NCI-H1048 (cell line): ENCODE results near the gene CCNY.

Source experiments
- DNase-seq: peaks from one replicate; lab custom pipeline; 2025; lab: John Stamatoyannopoulos, UW

Gene CCNY

GRCh38 chr10:35427543-35427942, 91.2 kb downstream of the CCNY start:
- DNase-seq, result no peak

- no peak for DNase-seq
Measured at GRCh38 chr10:35428521-35428920, 92.2 kb downstream of the CCNY start.

- no peak for DNase-seq
Measured at GRCh38 chr10:35432781-35433338, 96.6 kb downstream of the CCNY start.

- DNase-seq, result no peak
Measured at GRCh38 chr10:35433851-35434426, 97.6 kb downstream of the CCNY start.

- DNase-seq, result no peak
Measured at GRCh38 chr10:35434533-35434932, 98.2 kb downstream of the CCNY start.

- no peak for DNase-seq
Measured at GRCh38 chr10:35435824-35436223, 99.5 kb downstream of the CCNY start.

GRCh38 chr10:35437829-35438228, 101.5 kb downstream of the CCNY start:
- no peak for DNase-seq

GRCh38 chr10:35438718-35439571, 102.6 kb downstream of the CCNY start:
- DNase-seq, result no peak

- no peak for DNase-seq
Measured at GRCh38 chr10:35440016-35440415, 103.7 kb downstream of the CCNY start.

- DNase-seq, result no peak
Measured at GRCh38 chr10:35442028-35442427, 105.7 kb downstream of the CCNY start.

- DNase-seq, result no peak
Measured at GRCh38 chr10:35442592-35442991, 106.3 kb downstream of the CCNY start.

GRCh38 chr10:35443858-35444257, 107.5 kb downstream of the CCNY start:
- no peak for DNase-seq

GRCh38 chr10:35445150-35445884, 109.0 kb downstream of the CCNY start:
- no peak for DNase-seq

- DNase-seq, result no peak
Measured at GRCh38 chr10:35446439-35446838, 110.1 kb downstream of the CCNY start.

- no peak for DNase-seq
Measured at GRCh38 chr10:35447693-35448407, 111.5 kb downstream of the CCNY start.

- DNase-seq, result no peak
Measured at GRCh38 chr10:35448687-35449662, 112.7 kb downstream of the CCNY start.

- DNase-seq, result no peak
Measured at GRCh38 chr10:35449944-35450343, 113.6 kb downstream of the CCNY start.

- no peak for DNase-seq
Measured at GRCh38 chr10:35451151-35452016, 115.1 kb downstream of the CCNY start.

GRCh38 chr10:35452171-35452570, 115.9 kb downstream of the CCNY start:
- no peak for DNase-seq

GRCh38 chr10:35452847-35453246, 116.5 kb downstream of the CCNY start:
- DNase-seq, result no peak
